SK-N-SH (cell line): ENCODE measurements around the gene ITGAL. TPM values are rescaled to one million over a fixed set of nuclear protein-coding genes. Genes with fewer than 3 reads are reported as not detected.
A peak's percentile ranks its signal among the peaks of the same experiment; 100 is the strongest.

Experiments
- CTCF ChIA-PET: fragments of 300-600, 350-600 bp; formaldehyde crosslinking; extraction: SDS; loops from one replicate; lab custom pipeline; 2021; lab: Yijun Ruan, JAX
- POLR2A ChIA-PET: fragments of 350-600 bp; sonication (Branson Sonifier 250); formaldehyde crosslinking; extraction: SDS; loops from one replicate; lab custom pipeline; 2020; ENCODE audit warnings: antibody characterized with exemption, inconsistent platforms; lab: Yijun Ruan, JAX
- DNase-seq: peaks from one replicate; pipeline ENCODE4 v3.0.0; 2012
- H2AFZ ChIP-seq: fragments of 200-600 bp; sonication (generic); 2 replicates; pipeline ENCODE4 v1.8.1; 2016; ENCODE audit warnings: antibody characterized with exemption, mild to moderate bottlenecking, low read depth
- H3F3A ChIP-seq: fragments of 200-600 bp; sonication (generic); replicated peaks from 2 replicates; pipeline ENCODE3; 2016; ENCODE audit warnings: antibody characterized with exemption, mild to moderate bottlenecking; ENCODE audit not compliant: insufficient read depth
- H3K27ac ChIP-seq, 2 experiments: fragments of 200-500 bp in 1 of 2; fragments of 200-600 bp in 1 of 2; sonication (Bioruptor generic) in 1 of 2; sonication (generic), shearing (Covaris generic) in 1 of 2; 2 replicates each; pipeline versions ENCODE4 v1.5.1 to v1.6.1; 2014 to 2016; ENCODE audit warnings: low read depth in 2 of 2, inconsistent platforms in 1 of 2, low read length in 1 of 2, mild to moderate bottlenecking in 1 of 2, mixed read lengths in 1 of 2
- H3K27me3 ChIP-seq: fragments of 200-600 bp; sonication (generic), shearing (Covaris generic); 2 replicates; pipeline ENCODE4 v1.6.1; 2016; ENCODE audit warnings: mixed run types; ENCODE audit not compliant: insufficient read depth
- H3K36me3 ChIP-seq, 2 experiments: fragments of 200-500 bp in 1 of 2; fragments of 200-600 bp in 1 of 2; sonication (Bioruptor generic) in 1 of 2; sonication (generic) in 1 of 2; replicated peaks in 1 of 2; 2 replicates each; pipeline versions ENCODE3 to v1.5.1; 2014 to 2016; ENCODE audit warnings: low read length in 1 of 2, mild to moderate bottlenecking in 1 of 2; ENCODE audit not compliant: insufficient read depth in 2 of 2, control insufficient read depth in 1 of 2
- H3K4me1 ChIP-seq, 2 experiments: fragments of 200-500 bp in 1 of 2; fragments of 200-600 bp in 1 of 2; sonication (Bioruptor generic) in 1 of 2; sonication (generic), shearing (Covaris generic) in 1 of 2; 2 replicates each; pipeline versions ENCODE4 v1.5.1 to v1.6.1; 2014 to 2016; ENCODE audit warnings: low read depth in 1 of 2, low read length in 1 of 2, mixed run types in 1 of 2; ENCODE audit not compliant: insufficient read depth in 2 of 2, control insufficient read depth in 1 of 2
- H3K4me2 ChIP-seq: fragments of 200-600 bp; sonication (generic), shearing (Covaris generic); 2 replicates; pipeline ENCODE4 v1.6.1; 2017; ENCODE audit warnings: mixed run types
- H3K4me3 ChIP-seq, 2 experiments: fragments of 200-500 bp in 1 of 2; fragments of 200-600 bp in 1 of 2; sonication (Bioruptor generic) in 1 of 2; sonication (generic), shearing (Covaris generic) in 1 of 2; 2 replicates each; pipeline versions ENCODE4 v1.5.1 to v1.8.1; 2014 to 2016; ENCODE audit warnings: low read depth in 2 of 2, inconsistent platforms in 1 of 2, low read length in 1 of 2, mild to moderate bottlenecking in 1 of 2, mixed read lengths in 1 of 2, moderate library complexity in 1 of 2
- H3K79me2 ChIP-seq: fragments of 200-600 bp; sonication (generic); 2 replicates; pipeline ENCODE4 v1.8.1; 2017; ENCODE audit warnings: mild to moderate bottlenecking; ENCODE audit not compliant: insufficient read depth
- H3K9ac ChIP-seq: fragments of 200-600 bp; sonication (generic); 2 replicates; pipeline ENCODE4 v1.6.1; 2017; ENCODE audit warnings: mixed run types
- H3K9me2 ChIP-seq: fragments of 200-600 bp; sonication (generic); 2 replicates; pipeline ENCODE4 v1.6.1; 2017; ENCODE audit warnings: mixed run types
- H3K9me3 ChIP-seq: fragments of 200-600 bp; sonication (generic); 2 replicates; pipeline ENCODE4 v1.6.1; 2017; ENCODE audit warnings: mixed run types, mild to moderate bottlenecking, moderate library complexity
- H4K20me1 ChIP-seq: fragments of 200-600 bp; sonication (generic); 2 replicates; pipeline ENCODE4 v1.6.1; 2017; ENCODE audit warnings: mild to moderate bottlenecking, mixed run types; ENCODE audit not compliant: insufficient read depth
- ELF1 ChIP-seq: IDR thresholded peaks from 2 replicates; pipeline ENCODE4 v1.4.0; 2012
- EP300 ChIP-seq, 2 experiments: IDR thresholded peaks; 2 replicates each; pipeline versions ENCODE4 v1.4.0 to v1.6.1; 2012; ENCODE audit warnings: borderline replicate concordance in 1 of 2, low read depth in 1 of 2, low read length in 1 of 2
- EZH2phosphoT487 ChIP-seq: fragments of 200-600 bp; sonication (generic); IDR thresholded peaks from 2 replicates; pipeline ENCODE4 v1.6.1; 2017; ENCODE audit warnings: low read depth, mixed run types, mild to moderate bottlenecking, antibody characterized with exemption, moderate library complexity, borderline replicate concordance
- GABPA ChIP-seq: IDR thresholded peaks from 2 replicates; pipeline ENCODE4 v1.4.0; 2012; ENCODE audit warnings: low read depth, mild to moderate bottlenecking
- MAX ChIP-seq: IDR thresholded peaks from 2 replicates; pipeline ENCODE4 v1.4.0; 2012; ENCODE audit warnings: low read depth
- MXI1 ChIP-seq: IDR thresholded peaks from 2 replicates; pipeline ENCODE4 v1.6.1; 2012; ENCODE audit warnings: mild to moderate bottlenecking, low read depth, low read length, improper control_type of control experiment
- NFIC ChIP-seq: IDR thresholded peaks from 2 replicates; pipeline ENCODE4 v1.4.0; 2012; ENCODE audit warnings: borderline replicate concordance
- POLR2AphosphoS5 ChIP-seq: IDR thresholded peaks from 2 replicates; pipeline ENCODE4 v1.6.1; 2012; ENCODE audit warnings: low read depth, low read length
- REST ChIP-seq: IDR thresholded peaks from 2 replicates; pipeline ENCODE4 v1.6.1; 2012; ENCODE audit warnings: mild to moderate bottlenecking, low read depth, low read length, moderate library complexity
- RFX5 ChIP-seq: IDR thresholded peaks from 2 replicates; pipeline ENCODE4 v1.6.1; 2012; ENCODE audit warnings: mild to moderate bottlenecking, improper control_type of control experiment, low read length
- RXRA ChIP-seq: IDR thresholded peaks from 2 replicates; pipeline ENCODE4 v1.4.0; 2012; ENCODE audit warnings: low read depth, mild to moderate bottlenecking, borderline replicate concordance
- SIN3A ChIP-seq: IDR thresholded peaks from 2 replicates; pipeline ENCODE4 v1.6.1; 2012; ENCODE audit warnings: low read depth, mild to moderate bottlenecking, low read length, moderate library complexity, borderline replicate concordance
- SMC3 ChIP-seq: IDR thresholded peaks from 2 replicates; pipeline ENCODE4 v1.6.1; 2012; ENCODE audit warnings: low read depth, low read length, improper control_type of control experiment
- TAF1 ChIP-seq: IDR thresholded peaks from 2 replicates; pipeline ENCODE4 v1.6.1; 2012; ENCODE audit warnings: low read depth, mild to moderate bottlenecking, low read length, moderate library complexity, borderline replicate concordance
- TEAD4 ChIP-seq: IDR thresholded peaks from 2 replicates; pipeline ENCODE4 v1.4.0; 2012; ENCODE audit warnings: mild to moderate bottlenecking, borderline replicate concordance; ENCODE audit not compliant: insufficient read depth
- YY1 ChIP-seq: IDR thresholded peaks from 2 replicates; pipeline ENCODE4 v1.4.0; 2012; ENCODE audit warnings: low read depth, mild to moderate bottlenecking
- WGBS: methylation state at CpG from one replicate; pipeline ENCODE4 v1.1.6; 2017; ENCODE audit warnings: low lambda C conversion rate; 5-methylcytosine and 5-hydroxymethylcytosine counted together
- polyA plus RNA-seq, 3 experiments: library from polyadenylated mRNA; depleted of rRNA; stranded (reverse); fragments of >200 nt; gene quantifications; 2 replicates each; pipeline ENCODE4 v1.2.3, GENCODE V29; 2012
- TF ChIP-seq, protein P1 (sequence below): IDR thresholded peaks from 2 replicates; pipeline ENCODE4 v1.4.0; 2012; ENCODE audit warnings: low read depth, borderline replicate concordance

The ITGAL gene
- polyA plus RNA-seq, 1 of the 3 experiments (the other 2 are of a cell fraction): 0.12 TPM

DNA sequence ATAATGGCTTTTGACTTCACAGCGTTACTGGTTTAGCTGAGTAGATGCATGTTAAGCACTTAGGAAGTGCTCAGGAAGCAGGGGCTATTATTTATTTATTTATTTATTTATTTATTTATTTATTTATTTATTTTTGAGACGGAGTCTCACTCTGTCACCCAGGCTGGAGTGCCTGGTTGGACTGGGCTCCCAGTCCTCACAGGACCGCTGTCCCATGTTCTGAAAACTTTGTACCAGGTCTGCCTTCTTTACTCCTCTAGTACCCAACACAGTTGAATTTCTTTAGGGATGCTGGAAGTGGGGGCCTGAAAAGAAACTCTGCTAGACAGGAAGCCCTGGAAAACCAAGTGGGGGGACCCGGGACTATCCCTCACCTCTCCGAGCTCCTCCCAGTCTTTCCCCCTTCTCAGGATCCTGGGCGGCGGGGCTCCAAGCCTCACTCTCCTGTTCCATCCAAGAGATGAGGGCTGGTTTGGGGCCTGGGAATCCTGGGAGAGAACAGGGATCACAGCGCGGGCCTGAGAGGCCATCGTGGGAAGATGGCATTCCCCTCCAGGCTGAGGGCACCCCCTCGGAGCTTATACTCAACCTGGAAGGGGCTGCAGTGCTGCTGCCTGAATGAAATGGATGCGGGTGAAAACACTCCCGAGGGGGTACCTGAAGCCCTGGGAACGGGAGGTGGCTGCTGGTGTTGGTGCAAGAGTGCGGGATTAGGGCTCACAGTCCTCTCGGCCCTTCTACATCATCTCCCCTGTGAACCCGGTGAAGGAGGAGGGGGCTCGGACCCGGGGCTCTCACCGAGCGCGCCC is 98.3 kb downstream of the ITGAL start:
- no peaks in the 10 kb centered on the region; the same call in 1 of the 2 replicates for H3K79me2 ChIP-seq
- H3K9me2 ChIP-seq: no peaks in the 10 kb centered on the region
- no peaks in the 10 kb centered on the region for H3K36me3 ChIP-seq
- POLR2A ChIA-PET: interaction anchor here (0.7 to 2.8 kb wide), 7 partner anchors 9 to 114 kb away, joined by 3 to 44 read pairs (median 4); partner anchors contain the start of genes ZNF747, ZNF764 and ZNF785
- peaks cover 16% of the 10 kb centered on the region for H3F3A ChIP-seq
- peak overlapping the region; percentile 94 for H3K4me2 ChIP-seq
- WGBS: 37% methylated on average over 11 of the region's 22 CpGs
- H3K4me1 ChIP-seq: peaks cover 5 to 12% of the 10 kb centered on the region in 2 experiments; a peak in 1 of 4 replicates
- TF ChIP-seq REST: peak; percentile 86
- no peak for TF ChIP-seq SIN3A
- H3K4me3 ChIP-seq: peak overlapping the region; percentile 64 to 68
- no peaks in the 10 kb centered on the region for H3K27me3 ChIP-seq
- DNase-seq: peak; percentile 74
- CTCF ChIA-PET: interaction anchor here (0.7 to 2.7 kb wide), 11 partner anchors 12 to 161 kb away, joined by 3 to 10 read pairs (median 4); partner anchors contain the start of genes DCTPP1, FBRS, ZNF689 and ZNF747
- H4K20me1 ChIP-seq: no peaks in the 10 kb centered on the region
- H3K27ac ChIP-seq: peak overlapping the region; percentile 83 to 96
- H3K9me3 ChIP-seq: no peaks in the 10 kb centered on the region
- H2AFZ ChIP-seq: peak overlapping the region; percentile 92; the same call in 1 of the 2 replicates
- peak overlapping the region; percentile 87 for H3K9ac ChIP-seq

DNA sequence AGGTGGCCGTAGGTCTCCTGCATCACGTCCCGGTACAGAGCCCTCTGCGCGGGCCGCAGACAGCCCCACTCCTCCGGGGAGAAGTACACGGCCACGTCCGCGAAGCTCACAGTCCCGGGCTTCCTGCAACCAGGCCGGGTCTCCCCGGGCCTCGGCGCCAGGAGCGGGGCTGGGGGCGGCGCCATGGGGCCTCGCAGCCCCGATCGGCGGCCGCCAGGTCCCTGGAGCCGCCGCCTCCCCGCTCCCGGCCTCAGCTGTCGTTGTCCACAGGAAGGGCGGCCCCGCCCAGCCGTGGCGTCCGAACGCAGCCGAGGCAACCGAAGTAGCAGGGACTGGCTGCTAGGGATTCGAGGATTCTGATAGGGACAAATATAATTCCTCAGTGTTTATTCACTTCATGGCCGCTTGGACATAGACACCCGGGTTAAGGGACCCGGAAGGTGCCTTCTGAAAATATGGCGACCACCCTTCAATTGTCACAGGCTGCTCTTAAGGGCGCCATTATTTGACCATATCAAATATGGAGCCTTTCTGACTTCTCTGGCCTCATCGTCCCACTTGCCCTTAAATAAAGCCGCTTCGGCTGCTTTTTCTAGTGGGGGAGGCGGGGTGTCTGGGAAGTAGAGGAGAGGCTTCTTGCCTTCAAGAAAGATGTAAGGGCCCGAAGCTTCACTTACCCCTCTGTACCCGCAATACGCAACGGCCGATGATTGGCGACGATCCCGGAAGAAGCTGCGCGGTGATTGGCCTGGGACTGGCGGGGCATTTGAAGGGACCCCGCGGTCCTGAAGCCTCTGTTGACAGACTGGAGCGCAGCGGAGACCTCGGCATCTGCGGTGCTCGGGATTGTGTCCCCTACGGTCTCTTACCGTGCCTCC is 99.1 kb downstream of the ITGAL start, which contains the start of gene ZNF688:
TSS of gene ZNF688 (minus strand) at position 270 of the 878 bp plus-strand sequence. CDS start at position 185, 85 bp downstream.
- ChIA-PET CTCF (interaction anchor here (0.6 to 2.7 kb wide), 19 partner anchors 13 to 162 kb away, joined by 3 to 10 read pairs (median 3); partner anchors contain the start of genes DCTPP1, FBRS, PRR14 and ZNF689), POLR2A (interaction anchor here (0.7 to 2.8 kb wide), 12 partner anchors 10 to 154 kb away, joined by 3 to 44 read pairs (median 4); partner anchors contain the start of genes DCTPP1, ZNF747, ZNF764 and ZNF785)
- H3K27ac ChIP-seq: peak within 1 kb of the TSS; percentile 83 to 96
- H2AFZ ChIP-seq: peak within 1 kb of the TSS; percentile 92
- H3K79me2 ChIP-seq: no peaks in the 10 kb centered on the region; the same call in 1 of the 2 replicates
- H3K4me3 ChIP-seq: peak within 1 kb of the TSS; percentile 64 to 68
- no peaks in the 10 kb centered on the region for H4K20me1 ChIP-seq
- 0% methylated on average over 30 of the region's 67 CpGs for WGBS
- H3K4me2 ChIP-seq: peak within 1 kb of the TSS; percentile 94
- H3K9me3 ChIP-seq: no peaks in the 10 kb centered on the region
- H3K9me2 ChIP-seq: no peaks in the 10 kb centered on the region
- peak within 1 kb of the TSS; percentile 87 for H3K9ac ChIP-seq
- H3K27me3 ChIP-seq: no peaks in the 10 kb centered on the region
- peaks cover 5 to 12% of the 10 kb centered on the region in 2 experiments; a peak in 1 of 4 replicates for H3K4me1 ChIP-seq
- H3K36me3 ChIP-seq: no peaks in the 10 kb centered on the region
- DNase-seq: peak; percentile 93
- peaks cover 14% of the 10 kb centered on the region for H3F3A ChIP-seq
- no peak for TF ChIP-seq EZH2phosphoT487
- TF ChIP-seq GABPA: peak; percentile 50; the same call in 1 of the 2 replicates
- TF ChIP-seq TEAD4: no peak
- no peak for TF ChIP-seq RXRA
- TF ChIP-seq YY1: peak; percentile 99
- peak; percentile 76 for TF ChIP-seq ELF1
- peak; percentile 62 for TF ChIP-seq TAF1
- 0 out of 2 replicates have a peak, but pooled peaks have one; percentile 12 for TF ChIP-seq SMC3
- 0 out of 2 replicates have a peak, but pooled peaks have one; percentile 33 for TF ChIP-seq RFX5
- no peak for TF ChIP-seq NFIC
- TF ChIP-seq MXI1: peak; percentile 98
- TF ChIP-seq MAX: peak; percentile 71; the same call in 1 of the 2 replicates
- TF ChIP-seq POLR2AphosphoS5: peak; percentile 71
- TF ChIP-seq EP300 (IDR thresholded peaks at IDR 0.05; ENCODE audit: borderline replicate concordance in 1 of 2, low read depth in 1 of 2, low read length in 1 of 2): peak in 1 of 2 experiments; percentile 18; a peak in 1 of 4 replicates
- TF ChIP-seq, protein P1, sequence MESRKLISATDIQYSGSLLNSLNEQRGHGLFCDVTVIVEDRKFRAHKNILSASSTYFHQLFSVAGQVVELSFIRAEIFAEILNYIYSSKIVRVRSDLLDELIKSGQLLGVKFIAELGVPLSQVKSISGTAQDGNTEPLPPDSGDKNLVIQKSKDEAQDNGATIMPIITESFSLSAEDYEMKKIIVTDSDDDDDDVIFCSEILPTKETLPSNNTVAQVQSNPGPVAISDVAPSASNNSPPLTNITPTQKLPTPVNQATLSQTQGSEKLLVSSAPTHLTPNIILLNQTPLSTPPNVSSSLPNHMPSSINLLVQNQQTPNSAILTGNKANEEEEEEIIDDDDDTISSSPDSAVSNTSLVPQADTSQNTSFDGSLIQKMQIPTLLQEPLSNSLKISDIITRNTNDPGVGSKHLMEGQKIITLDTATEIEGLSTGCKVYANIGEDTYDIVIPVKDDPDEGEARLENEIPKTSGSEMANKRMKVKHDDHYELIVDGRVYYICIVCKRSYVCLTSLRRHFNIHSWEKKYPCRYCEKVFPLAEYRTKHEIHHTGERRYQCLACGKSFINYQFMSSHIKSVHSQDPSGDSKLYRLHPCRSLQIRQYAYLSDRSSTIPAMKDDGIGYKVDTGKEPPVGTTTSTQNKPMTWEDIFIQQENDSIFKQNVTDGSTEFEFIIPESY: 0 out of 2 replicates have a peak, but pooled peaks have one; percentile 12
